Activated T-cell treated with anti-CD3 and anti-CD28 coated beads, Interleukin-2, amount 50 U/mL, for 72 hours (primary cell): ENCODE measurements around the gene AFDN. TPM values are rescaled to one million over a fixed set of nuclear protein-coding genes. Genes with fewer than 3 reads are reported as not detected.

Experiments used
- ATAC-seq, 2 donors: fragments of 150-1000 bp; cut with Tn5 transposase; replicated peaks in 1 of 2; 2 replicates each; pipeline ENCODE4 v1.10.0; 2021; ENCODE audit warnings: moderate library complexity in 2 of 2, mild to moderate bottlenecking in 1 of 2
- DNase-seq, 2 donors: peaks; one replicate each; pipeline ENCODE4 v3.0.0; 2021 to 2022; ENCODE audit warnings: mixed read lengths in 1 of 2
- H3K27ac Mint-ChIP-seq: one replicate; pipeline ENCODE4 v1.8.0; 2022; ENCODE audit warnings: mild to moderate bottlenecking, moderate library complexity, mixed read lengths
- H3K27me3 Mint-ChIP-seq: one replicate; pipeline ENCODE4 v1.8.0; 2022; ENCODE audit warnings: low read depth, mixed read lengths
- H3K36me3 Mint-ChIP-seq, 2 donors: one replicate each; pipeline ENCODE4 v1.8.0; 2022; ENCODE audit warnings: mixed read lengths in 2 of 2, mild to moderate bottlenecking in 1 of 2; ENCODE audit not compliant: insufficient read depth in 2 of 2
- H3K4me1 Mint-ChIP-seq: one replicate; pipeline ENCODE4 v1.8.0; 2022; ENCODE audit warnings: low read depth, mixed read lengths
- H3K4me3 Mint-ChIP-seq, 2 donors: one replicate each; pipeline ENCODE4 v1.8.0; 2022; ENCODE audit warnings: mild to moderate bottlenecking in 2 of 2, mixed read lengths in 2 of 2, moderate library complexity in 2 of 2
- H3K9me3 Mint-ChIP-seq, 2 donors: one replicate each; pipeline ENCODE4 v1.8.0; 2022; ENCODE audit warnings: mixed read lengths in 2 of 2
- total RNA-seq, 2 donors: library from RNA; stranded (reverse); gene quantifications; one replicate each; pipeline ENCODE4 v1.2.3, GENCODE V29; 2022

AFDN gene
- total RNA-seq, 2 donors from 2014 or later = 21.6 to 31.9 TPM

DNA sequence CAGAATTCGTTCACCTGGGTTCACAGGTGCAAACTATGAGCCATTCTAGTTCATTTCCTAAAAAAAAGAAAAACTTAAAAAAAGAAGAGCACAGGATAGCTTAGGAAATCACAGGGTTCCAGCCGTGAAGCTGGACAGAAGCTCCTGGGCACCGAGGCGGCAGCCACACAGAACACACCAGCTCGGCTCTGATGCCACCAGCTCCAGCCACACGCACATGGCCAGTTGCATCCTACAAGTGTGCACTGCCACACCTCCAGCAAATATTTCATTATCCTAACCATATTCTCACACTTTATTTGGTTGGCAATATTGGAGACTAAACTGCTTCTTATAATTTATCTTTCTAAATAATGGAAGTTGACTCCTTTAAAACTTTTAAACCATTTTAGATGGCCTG, 26.2 kb upstream of the AFDN start:
- ATAC-seq = no peak
- H3K4me1 Mint-ChIP-seq = no peaks in the 10 kb centered on the region
- H3K27me3 Mint-ChIP-seq = peaks cover 46% of the 10 kb centered on the region
- H3K36me3 Mint-ChIP-seq = no peaks in the 10 kb centered on the region
- no peak for DNase-seq
- no peak overlapping the region for H3K27ac Mint-ChIP-seq
- H3K9me3 Mint-ChIP-seq = no peaks in the 10 kb centered on the region
- H3K4me3 Mint-ChIP-seq = no peak overlapping the region

DNA sequence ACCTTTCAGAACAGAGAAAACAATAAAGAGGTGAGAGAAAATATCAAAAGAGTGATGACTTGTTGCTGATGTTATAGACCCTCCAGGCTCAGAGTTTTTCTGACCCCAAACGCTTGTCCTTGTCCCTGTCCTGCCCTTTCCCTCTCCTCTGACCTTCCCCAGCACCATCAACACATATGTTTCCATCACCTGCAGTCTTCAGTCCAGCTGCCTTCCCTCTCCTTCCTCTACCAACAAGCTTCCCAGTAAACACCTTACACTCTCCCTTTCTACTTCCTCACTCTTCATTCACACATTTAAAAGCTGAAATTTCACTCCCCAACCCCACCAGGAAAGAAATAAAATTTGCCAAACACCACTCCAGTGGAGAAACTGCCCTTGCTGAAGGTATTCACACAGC, 25.4 kb upstream of the AFDN start:
- Mint-ChIP-seq H3K36me3 (no peaks in the 10 kb centered on the region), H3K4me3 (no peak overlapping the region), H3K4me1 (no peaks in the 10 kb centered on the region), H3K27ac (no peak overlapping the region), H3K9me3 (no peaks in the 10 kb centered on the region), H3K27me3 (peaks cover 46% of the 10 kb centered on the region)
- DNase-seq (no peak), ATAC-seq (no peak)

DNA sequence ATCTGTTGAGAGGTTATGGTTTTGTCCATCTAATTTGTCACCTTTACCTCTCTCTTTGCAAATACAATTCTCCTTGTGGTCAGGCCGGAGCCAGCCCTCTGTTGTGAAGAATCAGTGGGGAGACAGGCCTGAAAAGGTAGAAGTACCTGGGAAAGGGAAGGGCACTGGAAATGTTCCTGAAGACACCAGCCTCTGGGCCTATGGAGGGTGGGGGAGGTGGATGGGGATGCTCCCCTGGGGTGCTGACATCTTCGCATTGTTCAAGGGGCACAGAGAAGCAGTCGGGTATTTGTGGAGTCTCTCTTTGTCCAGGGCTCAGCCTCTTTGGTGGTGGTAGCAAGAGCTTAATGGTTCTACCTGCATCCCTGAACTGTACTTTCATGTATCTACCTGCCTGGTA, 24.4 kb upstream of the AFDN start:
- H3K4me3 Mint-ChIP-seq = no peak overlapping the region
- no peak for DNase-seq
- no peak for ATAC-seq
- H3K4me1 Mint-ChIP-seq = no peaks in the 10 kb centered on the region
- H3K27me3 Mint-ChIP-seq = peaks cover 46% of the 10 kb centered on the region
- H3K36me3 Mint-ChIP-seq = no peaks in the 10 kb centered on the region
- no peaks in the 10 kb centered on the region for H3K9me3 Mint-ChIP-seq
- H3K27ac Mint-ChIP-seq = no peak overlapping the region

DNA sequence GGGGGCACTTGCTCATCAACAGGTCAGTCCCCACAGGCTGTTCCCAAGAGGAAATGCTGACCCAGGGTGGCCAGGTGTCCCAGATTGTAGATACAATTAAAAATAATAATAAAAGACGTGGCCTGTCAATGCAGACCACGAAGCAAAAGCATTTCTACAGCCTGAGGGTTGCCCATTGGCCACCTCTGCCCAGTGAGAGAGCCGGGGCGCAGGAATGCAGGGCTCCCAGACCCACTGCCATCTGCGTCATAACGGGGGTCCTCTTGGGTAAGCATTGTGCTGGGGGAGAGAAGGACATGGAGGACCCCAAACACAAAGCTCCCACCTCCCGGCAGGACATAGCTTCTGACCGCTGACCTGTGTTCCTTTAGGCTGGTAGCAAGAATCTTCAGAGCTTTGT, 22.9 kb upstream of the AFDN start:
- Mint-ChIP-seq H3K9me3 (no peaks in the 10 kb centered on the region), H3K4me3 (no peak overlapping the region), H3K27me3 (peaks cover 40% of the 10 kb centered on the region), H3K36me3 (no peaks in the 10 kb centered on the region), H3K4me1 (no peaks in the 10 kb centered on the region), H3K27ac (no peak overlapping the region)
- no peak for DNase-seq
- no peak for ATAC-seq

DNA sequence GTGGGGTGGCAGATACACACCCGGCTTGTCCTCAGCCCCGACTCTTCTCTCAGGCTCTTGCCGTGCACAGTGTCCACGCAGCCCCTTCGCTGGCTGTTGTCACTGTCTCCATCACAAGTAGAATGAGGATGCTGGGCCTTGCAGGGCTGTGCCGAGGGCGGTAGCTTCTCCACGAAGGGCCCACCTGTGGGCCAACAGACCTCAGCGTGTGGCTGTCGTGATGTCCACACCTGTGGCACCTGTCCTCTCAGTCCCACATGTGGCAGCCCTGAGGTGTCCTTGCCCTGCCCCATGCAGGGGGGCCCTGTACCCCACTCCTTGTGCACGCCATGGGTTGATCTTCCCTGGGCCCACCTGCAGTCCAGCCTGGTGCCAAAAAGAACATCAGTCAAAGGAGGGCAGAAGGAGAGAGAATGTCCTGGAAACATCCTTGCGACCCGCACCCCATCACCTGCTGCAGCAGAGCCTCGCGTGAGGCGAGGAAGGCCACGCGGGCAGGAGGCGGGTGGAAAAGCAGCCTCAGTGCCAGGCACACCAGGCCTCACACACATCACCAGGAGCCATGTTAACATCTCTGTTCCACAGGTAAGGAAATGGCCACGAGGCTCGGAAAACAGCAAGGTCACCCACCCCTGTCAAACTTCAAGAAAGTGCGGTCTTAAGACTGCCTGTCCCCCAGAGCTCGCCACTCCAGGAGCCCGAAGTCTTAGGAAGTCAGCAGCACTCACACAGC, 22.3 kb upstream of the AFDN start:
- no peak for DNase-seq
- H3K9me3 Mint-ChIP-seq = no peaks in the 10 kb centered on the region
- H3K36me3 Mint-ChIP-seq = no peaks in the 10 kb centered on the region
- ATAC-seq = no peak
- H3K4me3 Mint-ChIP-seq = no peak overlapping the region
- H3K27ac Mint-ChIP-seq = no peak overlapping the region
- H3K4me1 Mint-ChIP-seq = no peaks in the 10 kb centered on the region
- peaks cover 34% of the 10 kb centered on the region for H3K27me3 Mint-ChIP-seq

DNA sequence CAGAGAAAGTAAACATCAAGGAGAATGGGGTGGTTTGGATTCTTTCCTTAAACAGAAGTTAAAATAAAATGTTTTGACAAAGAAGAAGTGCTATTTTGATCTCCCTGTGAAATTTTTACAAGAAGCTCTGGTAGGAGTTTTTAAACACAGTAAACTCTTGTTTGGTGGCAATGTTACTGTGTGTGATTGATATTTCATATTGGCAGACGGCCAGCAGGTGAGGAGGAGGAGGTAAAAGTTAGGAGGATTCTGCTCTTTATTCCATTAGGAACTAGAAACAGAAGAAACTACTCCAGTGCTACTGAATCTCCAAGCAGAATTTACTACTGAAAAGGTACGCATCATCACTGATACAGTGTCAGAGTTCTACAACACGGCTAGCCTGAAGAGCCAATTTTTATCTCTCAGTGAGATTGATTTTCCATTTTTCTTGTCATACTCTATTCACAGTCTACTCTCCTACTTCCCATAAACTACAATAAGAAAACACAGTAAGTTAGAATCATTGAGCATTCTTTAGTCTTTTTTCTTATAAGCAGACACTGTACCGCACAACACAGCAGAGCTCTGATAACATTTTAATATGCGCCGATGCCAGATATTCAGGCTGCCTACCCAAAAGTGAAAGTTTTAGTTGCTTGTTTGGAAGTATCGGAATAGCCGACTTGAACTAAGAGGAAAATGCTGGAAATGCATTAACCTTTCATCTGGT, 21.2 kb upstream of the AFDN start:
- no peak overlapping the region for H3K4me3 Mint-ChIP-seq
- DNase-seq = no peak
- no peaks in the 10 kb centered on the region for H3K36me3 Mint-ChIP-seq
- peaks cover 30% of the 10 kb centered on the region for H3K27me3 Mint-ChIP-seq
- no peak overlapping the region for H3K27ac Mint-ChIP-seq
- no peaks in the 10 kb centered on the region for H3K4me1 Mint-ChIP-seq
- no peak for ATAC-seq
- no peaks in the 10 kb centered on the region for H3K9me3 Mint-ChIP-seq

DNA sequence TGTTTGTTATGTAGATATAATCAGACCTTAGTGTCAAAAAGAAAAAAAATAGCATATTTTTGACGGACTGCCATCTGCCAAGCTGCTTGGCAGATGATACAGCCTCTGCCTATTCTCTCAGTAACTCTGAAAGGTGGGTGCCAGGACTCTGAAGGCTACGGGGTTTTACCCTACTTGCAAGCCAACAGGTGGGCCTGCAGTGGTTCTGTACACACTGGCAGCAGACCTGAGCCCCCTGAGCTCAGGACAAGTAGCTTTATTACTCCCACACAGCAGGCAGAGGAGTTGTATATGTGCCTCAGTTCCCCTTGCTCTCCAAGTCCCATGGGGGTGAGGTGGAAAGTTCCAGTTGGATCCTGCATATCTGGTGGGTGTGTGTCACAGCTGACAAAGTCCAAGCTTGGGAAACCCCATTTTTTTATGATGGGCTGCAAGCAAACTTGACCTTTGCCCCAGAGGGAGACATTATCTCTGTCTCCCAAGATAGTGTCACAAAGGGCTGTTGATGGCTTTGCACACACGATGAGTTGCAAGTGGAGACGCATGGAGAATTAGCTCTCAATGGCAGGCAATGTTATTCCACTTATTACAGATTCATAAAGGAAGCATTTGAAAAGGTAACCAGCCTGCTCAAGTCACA, 20.5 kb upstream of the AFDN start:
- Mint-ChIP-seq H3K9me3 (no peaks in the 10 kb centered on the region), H3K4me3 (no peak overlapping the region), H3K4me1 (no peaks in the 10 kb centered on the region), H3K27ac (no peak overlapping the region), H3K36me3 (no peaks in the 10 kb centered on the region), H3K27me3 (peaks cover 29% of the 10 kb centered on the region)
- ATAC-seq (no peak), DNase-seq (no peak)

DNA sequence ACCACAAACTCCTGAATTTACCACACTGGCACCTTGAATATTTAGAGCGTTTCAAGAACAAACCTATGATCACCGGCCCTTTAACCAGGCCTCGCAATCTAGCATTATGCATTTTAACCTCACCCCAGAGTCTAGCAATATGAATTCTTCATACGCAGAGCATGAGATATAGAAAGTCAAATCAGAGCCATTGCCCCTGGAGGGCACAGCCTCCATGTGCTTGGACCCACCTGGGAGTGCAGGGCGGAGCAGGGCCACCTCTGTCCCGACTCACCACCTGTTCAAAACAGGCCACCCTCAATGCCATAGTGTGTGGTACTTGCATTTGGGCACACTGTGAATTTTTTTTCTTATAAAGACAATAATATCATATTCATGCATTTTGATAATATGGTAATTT, 19.5 kb upstream of the AFDN start:
- Mint-ChIP-seq H3K4me1 (no peaks in the 10 kb centered on the region), H3K27ac (no peak overlapping the region), H3K36me3 (no peaks in the 10 kb centered on the region), H3K27me3 (peaks cover 24% of the 10 kb centered on the region), H3K4me3 (no peak overlapping the region), H3K9me3 (no peaks in the 10 kb centered on the region)
- ATAC-seq (no peak), DNase-seq (no peak)

DNA sequence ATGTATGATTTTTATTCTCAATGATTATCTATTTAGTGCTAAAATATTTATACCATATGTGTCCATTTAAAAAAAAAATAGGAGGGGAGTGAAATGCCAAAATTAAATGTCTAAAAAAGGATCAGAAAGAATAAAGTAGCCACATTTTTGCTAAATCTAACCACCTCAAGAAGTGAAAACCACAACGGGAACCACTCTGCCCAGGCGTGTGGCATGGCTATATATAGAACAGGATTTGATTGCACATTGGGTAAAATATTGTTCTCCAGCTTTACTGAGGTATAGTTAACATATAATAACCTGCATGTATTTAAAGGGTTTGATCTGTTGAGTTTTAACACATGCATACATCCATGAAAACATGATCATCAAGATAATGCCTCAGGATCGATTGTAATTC, 19.0 kb upstream of the AFDN start:
- H3K27ac Mint-ChIP-seq = no peak overlapping the region
- H3K9me3 Mint-ChIP-seq = no peaks in the 10 kb centered on the region
- H3K4me1 Mint-ChIP-seq = no peaks in the 10 kb centered on the region
- ATAC-seq (no peak), DNase-seq (no peak)
- no peak overlapping the region for H3K4me3 Mint-ChIP-seq
- H3K36me3 Mint-ChIP-seq = no peaks in the 10 kb centered on the region
- H3K27me3 Mint-ChIP-seq = peaks cover 19% of the 10 kb centered on the region

DNA sequence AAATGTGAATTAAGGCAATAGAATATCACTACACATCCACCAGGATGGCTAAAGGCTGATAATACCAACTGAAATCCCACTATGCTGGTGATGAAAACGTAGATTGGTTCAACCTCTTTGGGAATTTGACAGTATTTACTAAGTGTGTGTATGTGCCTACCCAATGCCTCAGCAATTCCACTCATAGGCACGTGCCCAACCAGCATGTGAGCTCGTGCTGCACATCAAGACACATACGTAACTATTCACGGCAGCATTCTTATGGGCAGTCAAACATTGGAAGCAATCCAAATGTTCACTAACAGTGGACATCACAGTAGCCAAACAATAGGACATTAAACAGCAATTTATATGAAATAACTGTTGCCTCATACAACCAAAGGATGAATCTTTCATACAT, 15.7 kb upstream of the AFDN start:
- H3K4me1 Mint-ChIP-seq = no peaks in the 10 kb centered on the region
- H3K36me3 Mint-ChIP-seq = no peaks in the 10 kb centered on the region
- H3K9me3 Mint-ChIP-seq = no peaks in the 10 kb centered on the region
- no peak for DNase-seq
- ATAC-seq = no peak
- H3K27ac Mint-ChIP-seq = no peak overlapping the region
- H3K27me3 Mint-ChIP-seq = peaks cover 11% of the 10 kb centered on the region
- no peak overlapping the region for H3K4me3 Mint-ChIP-seq

DNA sequence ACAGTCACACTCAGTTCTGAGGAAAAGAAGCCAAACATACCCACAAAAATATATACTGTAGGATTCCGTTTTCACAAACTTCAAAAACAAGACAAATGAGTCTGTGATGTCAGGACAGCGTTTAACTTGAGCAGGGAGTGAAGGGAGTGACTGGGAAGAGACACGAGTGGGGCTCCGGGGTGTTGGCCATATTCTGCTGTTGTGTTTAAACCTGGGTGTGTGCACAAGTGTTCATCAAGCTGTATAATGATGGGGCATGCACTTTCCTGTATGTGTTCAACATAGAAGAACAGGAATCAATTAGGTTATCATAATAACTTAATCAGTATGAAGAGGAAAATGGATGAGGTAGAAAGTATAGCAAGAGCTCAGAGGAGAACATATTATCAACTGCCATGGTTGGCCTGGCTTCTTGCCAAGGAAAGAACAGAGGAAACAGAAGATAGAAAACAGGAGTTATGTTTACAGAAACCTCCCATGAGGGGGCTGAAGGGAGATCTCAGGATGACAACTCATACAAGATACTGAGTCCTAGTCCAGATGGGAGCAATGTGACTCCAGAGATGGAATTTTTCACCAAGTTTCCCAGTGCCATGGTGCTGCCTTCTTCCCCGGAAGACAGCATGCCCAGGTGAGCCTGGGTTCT, 15.1 kb upstream of the AFDN start:
- Mint-ChIP-seq H3K27ac (no peak overlapping the region), H3K4me3 (no peak overlapping the region), H3K27me3 (peaks cover 12% of the 10 kb centered on the region), H3K9me3 (no peaks in the 10 kb centered on the region), H3K4me1 (no peaks in the 10 kb centered on the region), H3K36me3 (no peaks in the 10 kb centered on the region)
- ATAC-seq (no peak), DNase-seq (no peak)

DNA sequence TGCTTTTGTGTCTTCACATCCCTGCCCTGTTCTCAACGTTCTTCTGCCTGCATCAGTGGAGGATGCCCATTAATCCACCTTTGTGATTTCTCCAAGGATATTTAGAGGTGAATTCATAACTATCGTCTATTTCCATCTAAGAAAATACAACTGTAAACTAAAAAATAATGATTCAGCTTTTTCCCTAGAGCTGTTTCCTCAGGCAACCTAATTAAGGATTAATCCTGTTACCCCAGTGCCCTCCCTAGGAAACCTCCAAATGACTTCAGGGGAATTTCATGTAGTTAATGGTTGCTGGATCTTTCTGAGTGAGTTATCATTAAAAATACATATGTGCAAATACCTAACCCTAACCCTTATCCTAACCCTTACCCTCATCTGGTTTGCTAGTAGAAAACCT, 14.6 kb upstream of the AFDN start:
- DNase-seq (no peak), ATAC-seq (no peak)
- Mint-ChIP-seq H3K36me3 (no peaks in the 10 kb centered on the region), H3K9me3 (no peaks in the 10 kb centered on the region), H3K27me3 (peaks cover 15% of the 10 kb centered on the region), H3K4me1 (no peaks in the 10 kb centered on the region), H3K4me3 (no peak overlapping the region), H3K27ac (no peak overlapping the region)

DNA sequence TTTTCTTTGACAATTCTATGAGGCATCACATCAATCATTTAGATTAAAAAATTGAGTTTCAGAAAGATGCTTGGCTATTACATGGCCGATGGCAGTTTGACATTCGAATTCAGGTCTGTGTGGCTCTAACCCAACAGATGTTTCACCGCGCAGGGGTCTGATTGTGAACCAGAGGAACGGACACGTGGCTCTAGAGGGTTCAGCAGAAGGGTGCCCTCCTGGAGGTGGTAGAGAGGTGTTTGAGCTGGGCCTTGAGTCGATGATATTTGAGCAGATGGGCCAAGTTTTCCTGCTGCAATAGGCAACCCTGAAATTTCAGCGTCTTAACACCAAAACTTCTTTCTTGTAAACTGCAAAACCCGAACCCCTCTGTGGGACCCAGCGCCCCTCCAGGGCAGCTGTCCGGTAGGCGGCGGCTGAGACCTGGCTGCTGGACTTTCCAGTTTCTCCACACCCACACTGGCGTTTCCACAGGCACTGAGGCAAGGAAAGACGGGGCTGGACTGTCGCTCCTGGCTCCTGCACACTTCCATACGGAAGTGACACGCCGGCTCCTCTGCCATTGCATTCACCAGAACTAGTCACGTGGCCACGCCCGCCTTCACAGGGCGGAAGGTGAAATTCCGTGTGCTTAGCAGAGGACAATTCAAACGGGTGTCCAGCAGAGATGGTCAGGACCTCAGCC, 11.3 kb upstream of the AFDN start:
- Mint-ChIP-seq H3K27me3 (peaks cover 45% of the 10 kb centered on the region), H3K27ac (no peak overlapping the region), H3K36me3 (no peaks in the 10 kb centered on the region), H3K4me1 (no peaks in the 10 kb centered on the region), H3K9me3 (no peaks in the 10 kb centered on the region), H3K4me3 (peak overlapping the region; percentile 37 to 68)
- no peak for ATAC-seq
- no peak for DNase-seq
